SK-N-MC (cell line): Measurements from ENCODE around the gene ATG16L2.

Experiments
- EZH2 ChIP-seq: fragments of 200-600 bp; sonication (generic); IDR thresholded peaks from one replicate; pipeline ENCODE4 v1.6.1; 2017; ENCODE audit warnings: antibody characterized with exemption
- POLR2AphosphoS5 ChIP-seq: IDR thresholded peaks from 2 replicates; pipeline ENCODE4 v1.6.1; 2012; ENCODE audit warnings: mild to moderate bottlenecking, low read depth, low read length, borderline replicate concordance

DNA sequence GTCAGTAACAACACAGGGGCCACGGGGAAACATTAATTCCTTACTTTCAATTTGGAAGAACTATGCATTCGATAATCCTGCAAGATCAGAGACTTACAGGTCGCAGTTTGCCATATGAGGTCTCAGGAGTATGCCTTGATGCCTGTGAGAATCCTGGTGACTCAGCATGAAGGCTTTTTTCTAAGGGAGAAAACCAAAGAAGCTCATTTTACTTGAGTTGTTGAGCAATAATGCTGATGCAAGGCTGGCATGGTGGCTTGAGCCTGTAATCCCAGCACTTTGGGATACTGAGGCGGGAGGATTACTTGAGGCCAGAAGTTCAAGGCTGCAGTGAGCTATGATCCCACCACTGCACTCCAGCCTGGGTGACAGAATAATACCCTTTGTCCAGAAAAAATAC, 26.6 kb downstream of the ATG16L2 start:
- TF ChIP-seq EZH2, result no peak
- TF ChIP-seq POLR2AphosphoS5, result no peak
